HG03064 (cell line): ENCODE results near the gene ZNF554.

Source experiments
- ATAC-seq: cut with Tn5 transposase; IDR thresholded peaks from one replicate; pipeline ENCODE4 v1.9.1; 2021; ENCODE audit warnings: low read depth; ENCODE audit not compliant: unreplicated experiment

Gene ZNF554

GRCh38 chr19:2823646-2824045 is 4.0 kb downstream of the ZNF554 start:
- ATAC-seq: no peak

GRCh38 chr19:2824129-2824528 is 4.5 kb downstream of the ZNF554 start:
- no peak for ATAC-seq

- no peak for ATAC-seq
Measured at GRCh38 chr19:2827022-2827421, 7.4 kb downstream of the ZNF554 start.

- ATAC-seq: no peak
Measured at GRCh38 chr19:2827840-2828489, 8.3 kb downstream of the ZNF554 start.

GRCh38 chr19:2834294-2834871 is 14.7 kb downstream of the ZNF554 start:
- ATAC-seq: no peak

- ATAC-seq: no peak
Measured at GRCh38 chr19:2837430-2837829, 17.8 kb downstream of the ZNF554 start.

GRCh38 chr19:2840794-2841791 is 21.4 kb downstream of the ZNF554 start, which contains the start of gene ZNF555:
Gene ZNF555 (plus strand): TSS chr19:2841475. CDS start chr19:2841573, 98 bp downstream.
- ATAC-seq: peak; percentile 78

- peak; percentile 18 for ATAC-seq
Measured at GRCh38 chr19:2841855-2842574, 22.3 kb downstream of the ZNF554 start.

- ATAC-seq: no peak
Measured at GRCh38 chr19:2845107-2845506, 25.4 kb downstream of the ZNF554 start.

GRCh38 chr19:2846180-2846894 is 26.7 kb downstream of the ZNF554 start:
- ATAC-seq: no peak

- no peak for ATAC-seq
Measured at GRCh38 chr19:2847507-2847906, 27.8 kb downstream of the ZNF554 start.

GRCh38 chr19:2848616-2849015 is 28.9 kb downstream of the ZNF554 start:
- ATAC-seq: no peak

GRCh38 chr19:2850256-2850925 is 30.7 kb downstream of the ZNF554 start:
- ATAC-seq: no peak

- no peak for ATAC-seq
Measured at GRCh38 chr19:2852598-2852997, 32.9 kb downstream of the ZNF554 start.

GRCh38 chr19:2853015-2853606 is 33.4 kb downstream of the ZNF554 start:
- ATAC-seq: no peak

- ATAC-seq: no peak
Measured at GRCh38 chr19:2854849-2855248, 35.2 kb downstream of the ZNF554 start.

GRCh38 chr19:2856457-2857050 is 36.9 kb downstream of the ZNF554 start:
- ATAC-seq: no peak

- ATAC-seq: no peak
Measured at GRCh38 chr19:2858864-2859263, 39.2 kb downstream of the ZNF554 start.

GRCh38 chr19:2863816-2864215 is 44.1 kb downstream of the ZNF554 start:
- no peak for ATAC-seq
